HL-60 (cell line): ENCODE measurements around the gene TRIM9.

Experiments
- DNase-seq, 2 experiments: peaks; one replicate each; pipeline ENCODE4 v3.0.0-alpha.2; 2010 to 2020; ENCODE audit warnings: low read depth in 1 of 2, low spot score in 1 of 2
- H3K27ac ChIP-seq: fragments of 250-450 bp; sonication (Bioruptor Pico); replicated peaks from 2 replicates; pipeline ENCODE4 v1.5.1; 2020; ENCODE audit warnings: mild to moderate bottlenecking, moderate library complexity
- H3K27me3 ChIP-seq: fragments of 250-450 bp; sonication (Bioruptor Pico); 2 replicates; pipeline ENCODE4 v1.5.1; 2021; ENCODE audit warnings: mild to moderate bottlenecking, moderate library complexity; ENCODE audit not compliant: insufficient read depth, poor library complexity, severe bottlenecking
- H3K4me3 ChIP-seq: replicated peaks from 2 replicates; pipeline ENCODE4 v1.5.1; 2011; ENCODE audit warnings: mild to moderate bottlenecking, control low read depth, low read length; ENCODE audit not compliant: insufficient read depth
- CTCF ChIP-seq: IDR thresholded peaks from one replicate; pipeline ENCODE4 v1.5.1; 2011; ENCODE audit warnings: low read length, control low read depth, inconsistent platforms; ENCODE audit not compliant: insufficient read depth
- GABPA ChIP-seq: IDR thresholded peaks from 2 replicates; pipeline ENCODE4 v1.6.1; 2012; ENCODE audit warnings: low read depth
- POLR2AphosphoS5 ChIP-seq: IDR thresholded peaks from 2 replicates; pipeline ENCODE4 v1.6.1; 2012; ENCODE audit warnings: low read depth
- REST ChIP-seq: IDR thresholded peaks from 2 replicates; pipeline ENCODE4 v1.6.1; 2012; ENCODE audit warnings: low read depth; ENCODE audit not compliant: insufficient replicate concordance
- SPI1 ChIP-seq: IDR thresholded peaks from 2 replicates; pipeline ENCODE4 v1.6.1; 2012; ENCODE audit warnings: low read depth, mild to moderate bottlenecking, borderline replicate concordance

The TRIM9 gene

GRCh38 chr14:51071857-51072256 lies 23.0 kb downstream of the TRIM9 start:
- TF ChIP-seq REST (no peak), SPI1 (no peak), GABPA (no peak), CTCF (no peak), POLR2AphosphoS5 (no peak)
- no peak for DNase-seq
- no peak overlapping the region for H3K4me3 ChIP-seq
- H3K27me3 ChIP-seq: no peaks in the 10 kb centered on the region
- no peak overlapping the region for H3K27ac ChIP-seq

GRCh38 chr14:51070726-51071125 lies 24.2 kb downstream of the TRIM9 start:
- Histone ChIP-seq H3K27ac (no peak overlapping the region), H3K4me3 (no peak overlapping the region), H3K27me3 (no peaks in the 10 kb centered on the region)
- TF ChIP-seq SPI1 (no peak), GABPA (no peak), REST (no peak), CTCF (no peak), POLR2AphosphoS5 (no peak)
- no peak for DNase-seq

GRCh38 chr14:51069055-51069454 lies 25.9 kb downstream of the TRIM9 start:
- H3K4me3 ChIP-seq: no peak overlapping the region
- TF ChIP-seq GABPA: no peak
- no peak for TF ChIP-seq REST
- no peak for TF ChIP-seq SPI1
- TF ChIP-seq POLR2AphosphoS5: no peak
- no peak for TF ChIP-seq CTCF
- no peak overlapping the region for H3K27ac ChIP-seq
- DNase-seq: no peak
- H3K27me3 ChIP-seq: no peaks in the 10 kb centered on the region
